Osteocyte (in vitro differentiated cells): Measurements from ENCODE around the gene SPAG16. TPM values are rescaled to one million over a fixed set of nuclear protein-coding genes. Genes with fewer than 3 reads are reported as not detected.

Source experiments
- DNase-seq: peaks from one replicate; pipeline ENCODE4 v3.0.0; 2021; ENCODE audit warnings: mixed read lengths; ENCODE audit not compliant: unreplicated experiment; ENCODE audit errors: extremely low spot score
- H3K27ac Mint-ChIP-seq: one replicate; pipeline ENCODE4 v1.8.0; 2021; ENCODE audit warnings: mild to moderate bottlenecking, mixed read lengths; ENCODE audit not compliant: unreplicated experiment
- H3K27me3 Mint-ChIP-seq: one replicate; pipeline ENCODE4 v1.8.0; 2021; ENCODE audit warnings: mixed read lengths; ENCODE audit not compliant: unreplicated experiment
- H3K36me3 Mint-ChIP-seq: one replicate; pipeline ENCODE4 v1.8.0; 2021; ENCODE audit warnings: mixed read lengths; ENCODE audit not compliant: unreplicated experiment
- H3K4me1 Mint-ChIP-seq: one replicate; pipeline ENCODE4 v1.8.0; 2021; ENCODE audit warnings: mixed read lengths; ENCODE audit not compliant: unreplicated experiment
- H3K4me3 Mint-ChIP-seq: one replicate; pipeline ENCODE4 v1.8.0; 2021; ENCODE audit warnings: mild to moderate bottlenecking, moderate library complexity, mixed read lengths; ENCODE audit not compliant: unreplicated experiment
- H3K9me3 Mint-ChIP-seq: one replicate; pipeline ENCODE4 v1.8.0; 2021; ENCODE audit warnings: mixed read lengths; ENCODE audit not compliant: unreplicated experiment
- CTCF ChIP-seq: fragments of 200-600 bp; sonication (generic); IDR thresholded peaks from 2 replicates; pipeline ENCODE4 v1.5.0; 2021; ENCODE audit warnings: antibody characterized with exemption, mild to moderate bottlenecking, moderate library complexity
- total RNA-seq: library from RNA; stranded (reverse); gene quantifications from 2 replicates; pipeline ENCODE4 v1.2.1, GENCODE V29; 2021

SPAG16 gene
- total RNA-seq, 1 donor from 2014 or later, result 20.7 TPM

GRCh38 chr2:213846856-213847255 is 562.6 kb downstream of the SPAG16 start:
- H3K36me3 Mint-ChIP-seq, result no peaks in the 10 kb centered on the region
- no peak for TF ChIP-seq CTCF
- H3K9me3 Mint-ChIP-seq, result no peaks in the 10 kb centered on the region
- H3K4me1 Mint-ChIP-seq, result peaks cover 5% of the 10 kb centered on the region
- no peak for DNase-seq
- no peak overlapping the region for H3K27ac Mint-ChIP-seq
- no peak overlapping the region for H3K4me3 Mint-ChIP-seq
- no peaks in the 10 kb centered on the region for H3K27me3 Mint-ChIP-seq

- Mint-ChIP-seq H3K9me3 (no peaks in the 10 kb centered on the region), H3K36me3 (no peaks in the 10 kb centered on the region), H3K27me3 (no peaks in the 10 kb centered on the region), H3K27ac (no peak overlapping the region), H3K4me3 (no peak overlapping the region), H3K4me1 (peaks cover 5% of the 10 kb centered on the region)
- DNase-seq, result no peak
- no peak for TF ChIP-seq CTCF
These were observed 563.1 kb downstream of the SPAG16 start for GRCh38 chr2:213847316-213847715.

- no peak for TF ChIP-seq CTCF
These were observed 564.4 kb downstream of the SPAG16 start for GRCh38 chr2:213848631-213849030.

GRCh38 chr2:213861638-213862037 is 577.4 kb downstream of the SPAG16 start:
- no peak for DNase-seq
- Mint-ChIP-seq H3K4me3 (no peak overlapping the region), H3K9me3 (peaks cover 6% of the 10 kb centered on the region), H3K4me1 (no peaks in the 10 kb centered on the region), H3K27me3 (no peaks in the 10 kb centered on the region), H3K36me3 (no peaks in the 10 kb centered on the region), H3K27ac (no peak overlapping the region)
- TF ChIP-seq CTCF, result no peak

More at GRCh38 chr2:213848631-213849030, 564.4 kb downstream of the SPAG16 start:
- DNase-seq, result no peak
- Mint-ChIP-seq H3K27ac (no peak overlapping the region), H3K4me3 (no peak overlapping the region), H3K4me1 (peaks cover 5% of the 10 kb centered on the region), H3K9me3 (no peaks in the 10 kb centered on the region), H3K36me3 (no peaks in the 10 kb centered on the region), H3K27me3 (no peaks in the 10 kb centered on the region)

GRCh38 chr2:213862407-213863076 is 578.3 kb downstream of the SPAG16 start:
- H3K36me3 Mint-ChIP-seq, result no peaks in the 10 kb centered on the region
- no peaks in the 10 kb centered on the region for H3K4me1 Mint-ChIP-seq
- no peaks in the 10 kb centered on the region for H3K27me3 Mint-ChIP-seq
- H3K27ac Mint-ChIP-seq, result no peak overlapping the region
- TF ChIP-seq CTCF, result no peak
- no peak for DNase-seq
- H3K4me3 Mint-ChIP-seq, result no peak overlapping the region
- H3K9me3 Mint-ChIP-seq, result peaks cover 6% of the 10 kb centered on the region
